NCI-H1048 (cell line): ENCODE measurements around the gene DGKI.

Experiments
- DNase-seq: peaks from one replicate; lab custom pipeline; 2025; lab: John Stamatoyannopoulos, UW

DGKI gene

DNA sequence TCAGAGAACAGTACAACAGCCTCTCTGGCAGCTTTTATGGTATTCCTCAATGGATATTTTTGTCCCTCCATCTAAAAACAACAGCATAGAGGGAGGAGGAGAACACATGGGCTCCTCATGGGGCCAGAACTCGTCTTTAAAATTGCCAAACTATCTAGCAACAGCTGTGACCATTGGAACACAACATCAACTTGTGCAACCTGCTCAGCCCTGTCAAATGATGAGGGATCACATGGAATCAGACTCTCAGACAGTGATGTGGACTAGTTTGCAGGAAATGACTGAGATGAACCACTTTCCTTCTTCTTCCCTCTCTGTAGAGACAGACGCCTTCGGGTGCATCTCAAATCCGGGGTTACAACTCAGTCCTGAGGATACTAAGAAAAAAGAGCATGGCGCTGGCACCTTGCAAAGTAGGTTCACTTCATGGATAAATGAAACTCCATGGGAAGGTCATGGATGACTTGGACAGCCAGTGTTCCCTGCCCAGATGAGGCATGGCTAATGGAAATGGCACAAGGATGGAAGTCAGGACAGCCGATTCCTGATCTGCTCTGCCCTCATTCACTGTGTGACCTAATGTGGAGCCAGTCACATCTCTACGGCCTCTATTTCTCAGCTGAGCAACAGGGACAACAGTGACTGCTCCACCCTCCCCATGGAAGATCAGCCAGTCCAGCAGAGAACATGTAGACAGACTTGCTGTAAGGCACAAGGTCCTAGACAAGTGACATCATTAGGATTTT, 24.6 kb upstream of the DGKI start:
- DNase-seq, result no peak

DNA sequence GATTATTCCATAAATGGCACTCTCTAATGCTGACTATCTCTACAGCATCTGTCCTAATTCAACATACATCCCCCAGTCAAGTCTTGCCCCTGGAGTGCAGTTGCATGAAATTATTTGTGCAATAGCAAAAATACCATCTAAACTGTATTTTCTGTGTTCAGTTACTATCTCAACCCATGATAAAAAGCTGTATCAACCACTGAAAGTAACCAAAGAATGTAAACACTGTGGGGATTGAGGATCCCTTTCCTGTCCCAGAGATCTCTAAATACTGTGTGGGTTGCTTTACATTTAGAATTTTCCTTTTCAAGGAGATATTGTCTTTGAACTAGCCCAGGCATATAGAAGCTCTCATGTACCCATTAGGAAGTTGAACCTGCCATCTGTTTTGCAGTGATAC, 23.9 kb upstream of the DGKI start:
- DNase-seq, result no peak

DNA sequence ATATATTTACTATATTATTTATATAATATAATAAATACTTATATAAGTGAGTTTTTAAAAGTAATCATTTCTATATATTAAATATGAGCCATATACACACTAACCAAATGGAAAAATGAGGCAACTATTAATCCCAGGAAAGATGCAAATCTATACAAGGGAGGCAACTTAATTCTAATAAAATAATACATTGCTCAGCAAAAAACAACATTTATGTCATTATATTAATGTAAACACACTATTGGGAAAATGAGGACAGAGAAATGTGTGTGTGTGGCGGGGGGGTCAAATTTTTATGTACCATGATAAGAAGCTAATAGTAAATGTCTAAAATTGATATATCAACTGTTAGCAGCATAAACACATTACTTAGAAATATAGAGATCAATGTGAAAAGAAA, 23.3 kb upstream of the DGKI start:
- no peak for DNase-seq

DNA sequence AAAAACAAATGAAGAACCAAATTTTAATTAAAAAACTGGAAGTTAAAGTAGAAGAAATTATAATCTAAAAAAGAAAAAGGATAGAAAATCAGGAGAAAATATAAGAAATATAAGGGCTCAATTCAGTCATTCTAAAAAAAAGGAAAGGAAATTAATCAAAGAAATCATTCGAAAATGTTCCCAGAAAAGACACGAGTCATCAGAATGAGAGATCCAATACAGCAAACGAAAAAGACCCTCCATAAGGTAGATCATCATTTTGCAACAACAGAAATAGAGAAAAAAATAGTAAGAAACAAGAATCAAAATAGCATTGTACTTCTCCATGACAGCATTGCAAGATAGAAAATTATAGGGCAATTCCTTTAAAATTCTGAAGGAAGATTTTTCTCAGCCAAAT, 22.5 kb upstream of the DGKI start:
- no peak for DNase-seq

GRCh38 chr7:137867289-137867688, 20.5 kb upstream of the DGKI start:
- no peak for DNase-seq

- no peak for DNase-seq
Observed at GRCh38 chr7:137865764-137866163, 19.0 kb upstream of the DGKI start.

DNA sequence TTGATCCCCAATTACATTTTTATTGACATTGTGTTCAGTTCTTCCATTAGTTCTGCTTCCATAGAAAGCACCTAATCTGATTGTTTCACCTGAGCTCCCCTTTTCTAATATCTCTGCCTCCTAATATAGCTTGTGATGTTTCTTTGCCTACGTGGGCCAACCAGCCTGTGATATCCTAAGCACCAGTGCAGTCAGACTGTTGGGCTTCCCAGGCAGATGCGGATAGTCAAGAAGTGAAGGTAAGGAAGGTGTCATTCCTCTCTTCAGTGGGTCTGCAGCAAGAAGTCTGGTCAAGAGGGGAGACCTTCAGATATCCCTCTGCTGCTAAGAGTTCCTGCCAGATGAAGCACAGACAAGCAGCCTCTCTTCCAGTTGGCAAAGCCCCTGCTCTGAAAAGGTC, 16.2 kb upstream of the DGKI start:
- no peak for DNase-seq

DNA sequence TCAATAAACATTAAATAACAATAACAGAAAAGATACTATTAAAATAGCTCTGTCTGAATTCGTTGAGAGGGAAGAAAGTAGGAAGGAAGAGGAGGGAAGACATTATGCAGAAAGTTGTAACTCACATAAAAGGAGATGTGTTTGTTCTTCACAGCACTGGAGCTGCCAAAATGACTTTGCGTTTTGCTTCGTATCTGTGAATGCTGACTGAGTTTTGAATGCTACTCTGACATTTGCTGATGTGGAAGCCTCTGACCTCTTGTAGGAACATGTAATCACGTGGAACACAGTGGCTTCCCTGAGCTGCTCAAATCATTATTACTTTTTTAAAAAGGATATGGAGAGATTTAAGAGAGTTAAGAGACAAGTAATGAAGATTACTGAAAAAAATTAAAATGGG, 15.6 kb upstream of the DGKI start:
- no peak for DNase-seq

DNA sequence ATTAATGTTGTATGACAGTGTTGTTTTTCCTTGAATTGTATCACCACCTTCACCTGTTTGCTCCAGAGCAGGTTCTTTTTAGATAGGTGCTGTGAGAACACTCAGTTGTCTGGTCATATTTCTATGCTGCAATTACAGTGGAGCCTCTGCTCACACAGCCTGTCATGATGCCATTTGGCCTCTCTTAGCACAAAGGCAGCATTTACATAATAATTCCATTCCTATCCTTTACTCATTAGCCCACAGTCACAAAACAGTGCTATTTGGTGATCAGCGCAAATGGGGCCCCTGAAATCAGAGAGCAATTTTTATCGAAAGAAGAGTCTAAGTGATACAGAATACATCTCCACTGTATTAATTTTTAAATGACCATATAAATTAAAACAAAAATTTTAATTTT, 13.8 kb upstream of the DGKI start:
- no peak for DNase-seq

GRCh38 chr7:137853053-137853452, 6.3 kb upstream of the DGKI start:
- DNase-seq, result no peak

DNA sequence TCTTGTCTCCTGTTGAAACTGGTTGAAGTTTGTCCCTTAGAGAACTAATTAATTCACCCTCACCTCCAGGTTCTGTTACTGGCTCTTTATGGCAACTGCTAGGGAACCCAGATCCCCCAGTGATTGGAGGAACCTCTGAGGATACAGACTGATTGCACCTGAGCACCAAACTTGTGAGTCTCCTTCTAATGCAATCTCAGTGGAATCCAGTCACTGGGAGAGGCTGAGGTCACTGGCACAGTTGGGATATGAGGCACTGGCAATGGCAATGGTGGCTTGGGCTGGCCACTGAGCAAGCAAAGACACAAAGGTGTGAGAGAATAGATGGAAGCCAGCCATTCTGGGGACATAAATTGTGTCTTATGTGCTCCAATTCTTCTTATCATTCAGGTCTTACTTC, 5.3 kb upstream of the DGKI start:
- DNase-seq, result no peak

DNA sequence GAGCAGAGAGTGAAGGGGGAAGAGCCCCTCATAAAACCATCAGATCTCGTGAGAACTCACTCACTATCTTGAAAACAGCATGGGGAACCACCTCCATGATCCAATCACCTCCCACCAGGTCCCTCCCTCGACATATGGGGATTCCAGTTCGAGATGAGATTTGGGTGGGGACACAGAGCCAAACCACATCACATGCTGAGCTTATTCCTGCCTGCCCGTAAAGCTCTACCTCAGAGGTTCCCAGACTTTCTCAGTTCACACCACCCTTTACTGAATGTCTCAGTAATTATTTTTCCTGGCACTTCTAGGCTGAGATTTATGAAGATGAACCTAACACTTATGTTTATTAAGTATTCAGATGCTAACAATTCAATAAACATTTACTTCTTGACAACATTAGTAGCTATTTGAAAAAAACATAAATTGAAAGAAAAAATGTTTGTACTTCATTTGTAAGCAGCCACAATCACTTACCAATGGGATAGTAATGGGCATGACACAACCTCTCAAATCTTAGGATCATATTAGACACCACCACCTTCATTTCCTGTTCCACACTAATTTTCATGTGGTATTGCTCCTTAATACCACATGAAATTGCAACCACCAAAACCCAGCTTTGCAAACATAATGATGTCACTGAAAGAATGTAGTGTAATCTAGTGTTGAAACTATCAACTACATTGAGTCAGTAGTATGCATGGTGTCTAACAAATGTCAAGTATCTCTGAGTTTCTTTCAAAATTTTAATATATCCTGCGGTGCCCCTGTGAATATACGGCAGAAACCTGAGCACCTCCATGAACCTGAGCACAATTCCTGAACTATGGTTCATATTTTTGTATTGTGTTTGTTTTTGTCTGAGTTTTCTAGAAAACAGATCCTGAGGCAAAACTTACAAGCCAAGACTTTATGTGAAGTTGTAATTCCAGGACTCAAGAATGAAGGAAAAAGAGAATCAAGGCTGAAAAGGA, 4.5 kb upstream of the DGKI start:
- no peak for DNase-seq

DNA sequence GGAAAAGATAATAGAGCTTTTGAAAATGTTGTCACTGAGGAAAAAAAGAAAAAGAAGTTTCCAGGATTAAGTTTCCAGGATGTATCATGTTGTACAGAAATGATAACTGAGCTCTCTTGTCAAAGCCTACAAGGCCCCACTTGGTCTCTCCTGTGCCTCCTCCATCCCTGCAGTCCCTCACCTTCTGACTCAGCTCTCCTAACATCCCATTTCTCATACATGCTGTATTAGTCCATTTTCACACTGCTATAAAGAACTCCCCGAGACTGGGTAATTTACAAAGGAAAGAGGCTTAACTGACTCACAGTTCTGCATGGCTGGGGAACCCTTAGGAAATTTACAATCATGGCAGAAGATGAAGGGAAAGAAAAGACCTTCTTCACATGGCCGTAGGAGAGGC, 3.8 kb upstream of the DGKI start:
- no peak for DNase-seq

- no peak for DNase-seq
Observed at GRCh38 chr7:137848095-137848494, 1.3 kb upstream of the DGKI start.

DNA sequence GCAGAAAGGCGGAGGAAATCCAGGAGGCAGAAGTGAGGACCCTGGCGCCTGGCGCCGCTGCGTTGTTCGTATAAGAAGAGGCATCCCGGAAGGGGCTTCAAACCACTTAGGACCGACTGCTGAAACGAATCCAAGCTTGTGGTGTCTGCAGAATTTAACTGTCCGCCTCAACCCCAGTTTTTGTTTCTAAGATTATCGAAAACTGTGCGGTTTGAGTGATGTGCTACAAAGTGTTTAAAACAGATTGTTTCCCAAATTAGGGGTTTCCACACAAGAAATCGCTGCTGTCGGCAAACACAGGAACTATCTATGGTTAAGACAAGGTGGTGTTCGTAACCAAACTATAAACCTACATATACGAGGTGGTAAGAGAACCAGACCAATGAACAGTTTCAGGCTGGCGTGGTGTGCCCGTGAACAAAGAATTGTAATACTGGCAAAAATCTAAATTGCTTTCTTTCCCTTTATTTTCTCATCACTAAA, 835 bp upstream of the DGKI start:
- DNase-seq, result no peak

GRCh38 chr7:137846549-137846826, 286 bp downstream of the DGKI start:
- no peak for DNase-seq

DNA sequence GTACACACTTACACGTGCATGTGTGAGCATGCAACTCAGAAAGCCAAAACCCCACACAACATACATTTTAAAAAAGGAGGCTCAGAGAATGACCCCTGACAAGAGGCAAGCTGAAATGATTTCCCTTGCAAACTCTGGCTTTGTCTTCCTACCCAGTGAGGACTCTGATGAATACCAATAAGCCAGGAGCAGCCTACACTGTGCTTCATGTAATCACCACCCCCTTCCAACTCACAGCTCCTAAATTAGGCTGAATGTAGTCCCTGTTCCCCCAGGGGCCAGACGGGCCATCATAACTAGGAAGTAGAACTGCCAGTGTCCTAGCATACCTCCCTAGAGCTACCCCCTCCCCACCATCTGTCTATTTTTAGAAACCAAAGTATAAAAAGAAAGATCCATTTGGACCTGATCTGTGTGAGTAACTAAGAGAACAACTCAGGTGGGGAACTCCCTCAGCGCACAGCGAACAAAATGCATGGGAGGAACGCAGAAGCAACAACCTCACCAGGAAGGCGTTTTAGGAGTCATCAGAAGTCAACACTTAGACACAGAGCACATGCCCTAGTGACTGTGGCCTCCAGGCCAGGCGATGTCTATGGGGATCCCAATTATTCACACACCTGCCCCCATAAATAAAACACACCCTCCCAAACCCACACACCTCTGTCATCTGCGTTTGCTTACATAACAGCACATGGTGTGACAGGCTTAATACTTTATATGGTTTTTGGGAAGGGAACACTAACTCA, 1.9 kb downstream of the DGKI start:
- DNase-seq, result no peak

DNA sequence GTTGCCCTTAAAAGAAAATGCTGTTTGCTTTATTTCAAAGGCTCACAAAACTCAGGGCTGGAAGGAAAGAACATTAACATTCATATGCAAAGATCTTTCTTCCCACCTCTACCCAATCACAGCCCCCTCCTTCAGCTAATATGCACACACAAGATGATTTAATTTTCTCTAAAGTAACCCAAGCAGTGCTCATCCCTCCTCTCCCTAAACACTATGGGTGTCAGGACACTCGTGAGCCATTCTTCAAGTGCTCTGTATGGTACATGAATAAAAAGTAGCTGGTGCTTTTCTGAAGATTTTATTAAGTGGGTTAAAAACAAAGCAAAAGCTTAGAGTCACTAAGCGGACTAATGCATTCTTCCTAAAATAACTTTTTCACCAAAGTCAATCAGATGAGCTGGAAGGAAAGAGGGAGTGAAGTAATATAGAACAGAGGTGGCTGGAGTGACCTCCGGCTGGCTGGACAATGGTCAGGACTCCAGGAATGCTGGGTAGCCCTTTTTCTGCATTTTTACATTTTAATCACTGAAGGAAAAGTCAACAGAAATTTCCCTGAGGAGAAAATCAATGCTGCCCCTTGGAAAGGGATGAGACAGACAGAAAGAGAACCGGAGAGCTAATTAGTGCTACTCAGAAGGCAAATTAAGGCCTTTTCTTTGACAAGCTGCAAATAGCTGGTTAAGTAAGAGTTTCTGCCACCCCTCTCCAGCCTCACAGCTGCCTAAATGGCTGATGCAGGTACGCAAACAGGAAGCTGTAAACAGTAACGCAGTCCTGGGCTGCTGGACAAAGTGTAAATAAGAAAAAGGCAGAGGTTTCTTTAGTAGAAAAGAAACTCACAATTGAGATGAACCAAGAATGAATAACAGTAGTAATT, 6.6 kb downstream of the DGKI start:
- no peak for DNase-seq

- DNase-seq, result no peak
Observed at GRCh38 chr7:137838706-137839315, 8.0 kb downstream of the DGKI start.

DNA sequence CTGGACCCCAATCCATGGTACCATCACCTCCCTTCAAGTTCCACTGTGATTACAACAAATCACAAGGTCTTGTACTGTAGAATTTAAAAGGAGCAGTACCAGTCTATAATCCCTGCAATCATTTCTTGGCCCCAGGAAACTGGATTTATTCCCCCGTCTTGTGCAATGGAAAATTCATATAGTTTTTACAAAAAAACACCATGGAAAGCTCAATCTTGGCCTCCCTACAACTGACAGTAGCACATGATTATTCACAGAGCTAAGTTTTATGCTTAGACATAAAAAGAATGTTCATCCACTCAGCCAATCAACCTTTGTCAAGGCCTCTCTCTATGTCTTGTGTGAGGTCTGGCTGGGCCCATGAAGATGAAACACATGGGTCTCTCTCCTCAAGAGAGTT, 10.2 kb downstream of the DGKI start:
- no peak for DNase-seq

DNA sequence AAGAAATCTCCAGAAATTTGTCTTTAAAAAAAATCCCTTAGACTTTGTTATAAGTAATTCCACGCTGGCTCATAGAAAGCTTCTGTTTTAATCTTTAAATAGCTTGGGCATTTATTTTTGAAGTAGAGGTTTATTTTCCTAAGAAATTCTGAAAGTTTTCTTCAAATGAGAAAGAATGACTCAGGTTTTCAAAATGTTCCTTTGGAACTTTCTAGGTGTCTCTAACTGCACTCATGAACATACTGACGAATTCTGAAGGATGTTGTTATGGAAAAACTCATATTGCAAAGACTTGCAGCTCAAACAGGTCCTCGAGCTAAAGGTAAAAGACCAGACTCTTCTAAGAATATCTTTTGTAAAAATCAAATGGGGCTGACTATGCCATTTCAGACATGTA, 10.7 kb downstream of the DGKI start:
- no peak for DNase-seq
